ENCODE results near the gene FBXL20.

- TF ChIP-seq CTCF (conservative IDR thresholded peaks at IDR 0.05; ENCODE audit: low read depth, low read length), result no peak
- TF ChIP-seq EZH2phosphoT487 (IDR thresholded peaks at IDR 0.05; ENCODE audit: borderline replicate concordance, low read length), result no peak
Measured at GRCh38 chr17:39404542-39405378, 3.3 kb upstream of the FBXL20 start.
